ENCODE measurements around the gene TRPV6.

- no peak for TF ChIP-seq CTCF (conservative IDR thresholded peaks at IDR 0.05; ENCODE audit: low read depth, low read length)
- TF ChIP-seq CEBPB (IDR thresholded peaks at IDR 0.05; ENCODE audit: low read depth, low read length): no peak
- no peak for TF ChIP-seq FOS (IDR thresholded peaks at IDR 0.05; ENCODE audit: low read depth, low read length)
Measured at GRCh38 chr7:142884286-142884640, 1.3 kb downstream of the TRPV6 start.
